ENCODE measurements around the gene AATF. TPM values are rescaled to one million over a fixed set of nuclear protein-coding genes. Genes with fewer than 3 reads are reported as not detected.
A peak's percentile ranks its signal among the peaks of the same experiment; 100 is the strongest.

Gene AATF
- total and polyA plus RNA-seq, 9 of the 15 experiments (the other 6 are each of a cell fraction or from before 2014, with no cell fraction given): 34.5 to 133 (median 90.1) TPM

GRCh38 chr17:37047631-37048104 is 98.9 kb downstream of the AATF start (continued):
- TF ChIP-seq TFAM (CRISPR knock-in tag; conservative IDR thresholded peaks at IDR 0.05) (no peak), ELF1 (tag; IDR thresholded peaks at IDR 0.05) (no peak), ESRRA (IDR thresholded peaks at IDR 0.05; ENCODE audit: borderline replicate concordance, low read depth) (peak; percentile 91; the same call in 1 of the 2 replicates), MAFG (tag; conservative IDR thresholded peaks at IDR 0.05) (no peak), E2F1 (CRISPR knock-in tag; IDR thresholded peaks at IDR 0.05) (no peak), ATF3 (IDR thresholded peaks at IDR 0.05) (peak; percentile 21; the same call in 1 of the 2 replicates), ATF3 (CRISPR knock-in tag; conservative IDR thresholded peaks at IDR 0.05) (no peak), ARID2 (IDR thresholded peaks at IDR 0.05) (peak; percentile 53; the same call in 1 of the 2 replicates), AFF1 (IDR thresholded peaks at IDR 0.05; ENCODE audit: low read depth in 1 of 2, partially characterized antibody in 2 of 2) (no peak), HCFC1 (IDR thresholded peaks at IDR 0.05; ENCODE audit: low read depth, low read length) (no peak), CHAMP1 (IDR thresholded peaks at IDR 0.05) (no peak), ZNF121 (CRISPR knock-in tag; conservative IDR thresholded peaks at IDR 0.05) (no peak), NR3C1 (CRISPR knock-in tag; IDR thresholded peaks at IDR 0.05) (no peak), CBX1 (IDR thresholded peaks at IDR 0.05; ENCODE audit: low read depth) (no peak), IRF2 (CRISPR knock-in tag; IDR thresholded peaks at IDR 0.05) (no peak), MYBL2 (IDR thresholded peaks at IDR 0.05; ENCODE audit: low read depth) (no peak), MYBL2 (CRISPR knock-in tag; IDR thresholded peaks at IDR 0.05; ENCODE audit: borderline replicate concordance) (no peak), ZKSCAN8 (CRISPR knock-in tag; IDR thresholded peaks at IDR 0.05) (no peak), POLR2AphosphoS5 (IDR thresholded peaks at IDR 0.05; ENCODE audit: control insufficient read depth, insufficient read depth, low read depth, low read length) (peak; percentile 42; the same call in 1 of the 2 replicates), OTX1 (CRISPR knock-in tag; IDR thresholded peaks at IDR 0.05) (no peak), ZNF197 (CRISPR knock-in tag; IDR thresholded peaks at IDR 0.05; ENCODE audit: low read depth) (no peak)
